Mucosa of gallbladder (tissue), 1 donor: ENCODE results near the gene DUSP6. TPM values are rescaled to one million over a fixed set of nuclear protein-coding genes. Genes with fewer than 3 reads are reported as not detected.
"Not testable (repeated sequence)": the region's sequence is repeated elsewhere in the genome, so short reads cannot be mapped to it uniquely, and the experiment has no call there.

Experiments
- DNase-seq: peaks from one replicate; pipeline ENCODE4 v3.0.0-alpha.2; 2020; ENCODE audit warnings: low spot score
- total RNA-seq: library from RNA; stranded (reverse); gene quantifications from one replicate; pipeline ENCODE4 v1.2.1, GENCODE V29; 2021
- donor health status: DM: no; HTN: no; CAD: no.

DUSP6 gene
- total RNA-seq, 1 donor from 2014 or later = 155 TPM

- DNase-seq = no peak
These were observed 636 bp downstream of the DUSP6 start for GRCh38 chr12:89351489-89352241.

DNA sequence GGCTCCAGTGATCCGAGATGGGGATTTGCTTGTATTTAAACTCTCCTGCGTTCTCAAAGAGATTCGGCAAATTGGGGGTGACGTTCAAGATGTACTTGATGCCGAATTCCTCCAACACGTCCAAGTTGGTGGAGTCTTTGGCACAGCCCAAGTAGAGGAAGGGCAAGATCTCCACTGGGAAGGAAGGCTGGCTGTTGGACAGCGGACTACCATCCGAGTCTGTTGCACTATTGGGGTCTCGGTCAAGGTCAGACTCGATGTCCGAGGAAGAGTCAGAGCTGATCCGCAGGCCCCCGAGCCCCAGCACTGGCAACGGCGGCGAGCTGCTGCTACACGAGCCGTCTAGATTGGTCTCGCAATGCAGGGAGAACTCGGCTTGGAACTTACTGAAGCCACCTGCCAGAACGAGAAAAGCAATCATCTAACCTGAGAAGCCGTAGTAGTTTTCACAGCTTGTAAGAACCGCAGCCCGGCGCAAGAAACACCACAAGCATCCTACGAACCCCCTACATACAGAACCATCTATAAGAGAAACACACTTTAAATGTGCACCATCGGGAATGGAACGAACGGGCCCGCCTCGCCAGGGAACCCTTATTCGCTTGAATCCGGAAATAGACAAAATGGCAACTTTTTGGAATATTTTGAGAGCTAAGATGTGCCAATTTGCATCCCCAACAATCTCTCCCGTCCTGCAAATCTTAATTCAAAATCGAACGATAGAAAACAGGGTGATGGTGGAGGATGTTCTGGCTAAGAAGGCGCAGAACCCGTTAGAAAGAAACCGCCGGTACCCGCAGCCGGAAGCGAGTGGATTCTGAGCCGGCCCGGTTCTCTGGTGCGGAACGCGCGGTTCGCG lies 1.4 kb downstream of the DUSP6 start:
- DNase-seq = no peak

- no peak for DNase-seq
These were observed 2.1 kb downstream of the DUSP6 start for GRCh38 chr12:89350260-89350629.

- no peak for DNase-seq
These were observed 2.5 kb downstream of the DUSP6 start for GRCh38 chr12:89349814-89350213.

- no peak for DNase-seq
These were observed 3.2 kb downstream of the DUSP6 start for GRCh38 chr12:89348894-89349699.

GRCh38 chr12:89347325-89347829 lies 4.9 kb downstream of the DUSP6 start:
- no peak for DNase-seq

DNA sequence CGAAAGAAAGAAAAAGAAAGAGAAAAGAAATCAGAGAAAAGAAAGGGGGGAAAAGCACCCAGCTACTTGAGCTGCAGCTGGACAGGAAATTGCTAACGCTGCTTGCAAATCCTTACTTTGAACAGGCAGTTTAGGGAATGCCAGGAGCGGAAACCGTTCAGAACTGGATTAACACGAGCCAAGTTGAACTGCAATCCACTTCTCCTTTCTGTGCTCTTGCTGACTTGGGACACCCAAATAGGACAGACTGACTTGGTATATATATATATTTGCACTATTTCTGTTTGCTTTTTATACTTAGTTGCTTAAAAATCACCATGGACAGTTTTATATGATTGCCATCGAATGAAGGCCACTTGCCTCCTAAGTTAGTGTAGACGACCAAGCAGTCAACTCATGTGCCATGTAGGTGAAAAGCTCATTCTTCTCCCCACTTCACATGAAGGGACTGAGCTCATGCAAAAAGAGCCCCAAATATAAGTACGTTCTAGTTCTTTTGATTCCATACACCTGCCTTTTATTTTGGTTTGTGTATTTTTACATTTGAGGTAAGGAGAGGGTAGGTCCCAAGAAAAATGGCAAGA lies 5.5 kb downstream of the DUSP6 start:
- DNase-seq = no peak

- DNase-seq = peak; percentile 77
These were observed 6.2 kb downstream of the DUSP6 start for GRCh38 chr12:89345830-89346740.

- no peak for DNase-seq
These were observed 6.9 kb downstream of the DUSP6 start for GRCh38 chr12:89345376-89345775.

- no peak for DNase-seq
These were observed 7.5 kb downstream of the DUSP6 start for GRCh38 chr12:89344862-89345202.

DNA sequence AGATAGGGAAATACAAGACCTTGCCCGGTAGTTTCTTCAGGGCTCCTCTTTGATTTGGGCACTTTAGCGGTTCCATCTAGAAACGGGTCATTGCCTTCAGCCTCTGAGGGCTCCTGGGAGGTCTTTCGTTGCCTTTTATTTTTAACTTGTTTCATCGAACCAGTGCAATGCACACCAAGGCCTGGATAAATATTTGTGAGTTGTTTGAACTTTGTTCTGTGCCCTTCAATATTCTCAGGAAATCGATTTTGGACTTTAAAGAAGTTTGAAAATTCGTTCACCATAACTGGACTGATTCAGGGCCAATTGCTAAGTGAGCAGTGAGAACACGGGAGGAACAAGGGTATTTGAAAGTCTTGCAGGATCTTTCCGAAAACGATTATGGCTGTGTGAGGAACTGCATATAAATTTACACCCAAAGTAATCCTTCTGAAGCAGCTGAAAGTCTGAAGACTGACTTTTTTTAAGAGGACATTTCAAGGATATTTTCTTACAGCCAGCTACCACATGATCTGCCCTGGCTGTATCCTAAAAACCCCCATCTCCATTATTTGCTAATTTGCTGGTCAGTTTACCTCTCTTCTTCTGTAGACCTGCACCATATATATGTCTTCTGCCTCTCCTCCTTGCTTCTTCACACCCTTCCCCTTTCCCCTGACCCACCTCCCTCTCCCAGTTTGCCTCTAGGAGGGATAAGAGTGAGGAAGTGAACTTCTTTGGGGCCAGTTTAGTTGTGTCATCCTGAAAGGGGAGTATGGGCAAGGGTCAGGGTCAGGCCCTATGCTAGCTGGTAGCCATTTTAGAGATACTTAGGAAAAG lies 8.0 kb downstream of the DUSP6 start:
- no peak for DNase-seq

- DNase-seq = no peak
These were observed 9.2 kb downstream of the DUSP6 start for GRCh38 chr12:89343127-89343526.

GRCh38 chr12:89340861-89341260 lies 11.4 kb downstream of the DUSP6 start:
- DNase-seq = no peak

- DNase-seq = no peak
These were observed 12.8 kb downstream of the DUSP6 start for GRCh38 chr12:89339526-89339925.

DNA sequence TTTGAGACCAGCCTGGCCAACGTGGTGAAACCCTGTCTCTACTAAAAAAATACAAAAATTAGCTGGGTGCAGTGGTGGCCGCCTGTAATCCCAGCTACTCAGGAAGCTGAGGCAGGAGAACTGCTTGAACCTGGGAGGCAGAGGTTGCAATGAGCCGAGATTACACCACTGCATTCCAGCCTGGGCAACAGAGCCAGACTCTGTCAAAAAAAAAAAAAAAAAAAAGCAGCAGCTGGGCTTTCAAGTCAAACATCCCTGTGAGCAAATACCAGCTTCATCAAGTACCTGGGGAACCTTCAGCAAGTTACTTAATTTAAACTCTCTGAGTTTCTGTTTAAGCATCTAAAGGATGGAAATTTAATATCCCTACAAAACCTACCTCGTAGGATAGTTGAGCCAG lies 15.2 kb downstream of the DUSP6 start:
- not testable (repeated sequence) for DNase-seq

DNA sequence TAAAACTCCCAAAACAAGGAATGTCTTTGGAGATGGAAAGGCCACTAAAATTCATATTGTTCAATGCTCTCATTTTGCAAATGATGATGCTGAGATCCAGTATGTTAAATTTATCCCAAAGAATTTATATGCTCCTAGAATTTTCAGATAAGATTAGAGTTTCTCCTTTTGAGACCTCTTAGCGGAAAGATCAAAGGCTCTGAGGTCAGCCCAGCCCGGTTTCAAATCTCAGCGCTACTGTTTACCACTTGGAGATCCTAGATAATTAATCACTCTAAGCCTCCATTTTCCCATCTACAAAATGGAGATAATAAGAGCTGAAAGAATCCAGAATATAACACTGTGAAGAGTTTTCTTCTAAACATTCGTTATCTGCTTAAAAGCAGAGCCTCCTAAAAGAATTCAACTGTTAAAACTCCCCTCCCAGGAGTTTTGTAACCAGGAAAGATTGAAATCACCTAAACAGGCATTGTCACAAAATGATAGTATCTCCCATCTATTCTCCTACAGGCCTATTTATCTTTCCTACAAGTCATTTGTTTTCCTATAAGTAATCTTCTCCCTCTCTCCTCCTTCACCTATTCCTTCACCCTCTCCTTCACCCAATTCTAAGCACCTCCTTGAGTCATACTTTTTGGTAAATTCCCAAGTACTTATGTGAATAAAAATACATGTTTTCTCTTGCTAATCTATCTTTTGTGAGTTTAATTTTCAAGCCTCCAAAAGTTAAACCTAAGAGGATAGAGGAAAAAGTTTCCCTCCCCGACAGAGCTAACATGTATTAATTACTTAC lies 16.7 kb downstream of the DUSP6 start:
- DNase-seq = no peak

DNA sequence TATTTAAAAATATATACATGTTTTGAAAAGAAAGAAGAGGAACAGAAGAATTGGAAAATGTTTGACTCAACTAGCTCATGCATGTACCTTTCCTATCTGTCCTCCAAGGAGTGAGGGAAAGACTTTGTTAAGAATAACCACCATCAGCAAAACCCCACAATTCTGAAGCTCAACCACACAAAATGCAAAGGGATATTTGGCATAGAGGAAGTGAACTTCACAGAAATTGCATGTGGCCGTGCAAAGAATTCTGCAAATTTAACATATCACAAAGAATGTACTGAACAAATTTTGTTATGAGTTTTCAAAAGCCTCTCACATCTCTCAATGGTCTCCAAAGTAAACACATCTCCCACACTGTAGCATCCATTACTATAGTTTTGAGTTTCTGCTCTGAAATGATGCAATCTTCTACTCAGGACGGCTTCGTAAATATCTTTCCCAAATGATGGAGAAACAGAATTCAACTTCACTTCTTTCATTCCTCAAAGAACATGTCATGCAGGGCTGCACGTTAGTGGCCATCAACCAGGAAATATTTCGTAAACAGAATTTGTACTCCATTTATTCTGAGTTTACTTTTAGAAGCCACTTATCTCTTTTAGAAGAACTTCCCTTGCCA lies 17.6 kb downstream of the DUSP6 start:
- DNase-seq = no peak

- no peak for DNase-seq
These were observed 18.6 kb downstream of the DUSP6 start for GRCh38 chr12:89333564-89334252.
